HL-60 (cell line): Measurements from ENCODE around the gene GRID1.

Experiments
- GABPA ChIP-seq: IDR thresholded peaks from 2 replicates; pipeline ENCODE4 v1.6.1; 2012; ENCODE audit warnings: low read depth
- POLR2AphosphoS5 ChIP-seq: IDR thresholded peaks from 2 replicates; pipeline ENCODE4 v1.6.1; 2012; ENCODE audit warnings: low read depth
- SPI1 ChIP-seq: IDR thresholded peaks from 2 replicates; pipeline ENCODE4 v1.6.1; 2012; ENCODE audit warnings: low read depth, mild to moderate bottlenecking, borderline replicate concordance
- TF ChIP-seq, protein P1 (sequence below): IDR thresholded peaks from one replicate; pipeline ENCODE4 v1.5.1; 2011; ENCODE audit warnings: low read length, control low read depth, inconsistent platforms; ENCODE audit not compliant: insufficient read depth
- TF ChIP-seq, protein P2 (sequence below): IDR thresholded peaks from 2 replicates; pipeline ENCODE4 v1.6.1; 2012; ENCODE audit warnings: low read depth; ENCODE audit not compliant: insufficient replicate concordance

DNA sequence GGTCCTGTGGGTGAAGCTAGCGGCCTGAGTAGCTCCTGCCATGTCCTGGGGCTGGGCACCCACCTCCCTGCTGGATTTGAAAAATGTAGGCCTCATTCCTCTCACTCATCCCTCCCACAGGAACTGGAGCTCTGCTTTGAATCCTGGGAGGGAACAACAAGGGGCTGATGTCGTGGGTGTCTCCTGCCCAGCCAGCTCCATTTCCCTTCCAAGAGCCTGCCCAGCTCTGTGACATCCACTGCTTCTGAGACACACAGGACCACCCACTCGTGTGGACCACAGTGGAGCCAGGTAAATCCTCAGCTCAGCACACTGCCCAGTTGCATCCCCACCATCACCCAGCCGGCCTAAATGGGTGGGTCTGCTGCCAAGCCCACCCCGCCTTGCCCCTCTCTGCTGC, 579.2 kb downstream of the GRID1 start:
- TF ChIP-seq, protein P1, sequence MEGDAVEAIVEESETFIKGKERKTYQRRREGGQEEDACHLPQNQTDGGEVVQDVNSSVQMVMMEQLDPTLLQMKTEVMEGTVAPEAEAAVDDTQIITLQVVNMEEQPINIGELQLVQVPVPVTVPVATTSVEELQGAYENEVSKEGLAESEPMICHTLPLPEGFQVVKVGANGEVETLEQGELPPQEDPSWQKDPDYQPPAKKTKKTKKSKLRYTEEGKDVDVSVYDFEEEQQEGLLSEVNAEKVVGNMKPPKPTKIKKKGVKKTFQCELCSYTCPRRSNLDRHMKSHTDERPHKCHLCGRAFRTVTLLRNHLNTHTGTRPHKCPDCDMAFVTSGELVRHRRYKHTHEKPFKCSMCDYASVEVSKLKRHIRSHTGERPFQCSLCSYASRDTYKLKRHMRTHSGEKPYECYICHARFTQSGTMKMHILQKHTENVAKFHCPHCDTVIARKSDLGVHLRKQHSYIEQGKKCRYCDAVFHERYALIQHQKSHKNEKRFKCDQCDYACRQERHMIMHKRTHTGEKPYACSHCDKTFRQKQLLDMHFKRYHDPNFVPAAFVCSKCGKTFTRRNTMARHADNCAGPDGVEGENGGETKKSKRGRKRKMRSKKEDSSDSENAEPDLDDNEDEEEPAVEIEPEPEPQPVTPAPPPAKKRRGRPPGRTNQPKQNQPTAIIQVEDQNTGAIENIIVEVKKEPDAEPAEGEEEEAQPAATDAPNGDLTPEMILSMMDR: no peak
- TF ChIP-seq, protein P2, sequence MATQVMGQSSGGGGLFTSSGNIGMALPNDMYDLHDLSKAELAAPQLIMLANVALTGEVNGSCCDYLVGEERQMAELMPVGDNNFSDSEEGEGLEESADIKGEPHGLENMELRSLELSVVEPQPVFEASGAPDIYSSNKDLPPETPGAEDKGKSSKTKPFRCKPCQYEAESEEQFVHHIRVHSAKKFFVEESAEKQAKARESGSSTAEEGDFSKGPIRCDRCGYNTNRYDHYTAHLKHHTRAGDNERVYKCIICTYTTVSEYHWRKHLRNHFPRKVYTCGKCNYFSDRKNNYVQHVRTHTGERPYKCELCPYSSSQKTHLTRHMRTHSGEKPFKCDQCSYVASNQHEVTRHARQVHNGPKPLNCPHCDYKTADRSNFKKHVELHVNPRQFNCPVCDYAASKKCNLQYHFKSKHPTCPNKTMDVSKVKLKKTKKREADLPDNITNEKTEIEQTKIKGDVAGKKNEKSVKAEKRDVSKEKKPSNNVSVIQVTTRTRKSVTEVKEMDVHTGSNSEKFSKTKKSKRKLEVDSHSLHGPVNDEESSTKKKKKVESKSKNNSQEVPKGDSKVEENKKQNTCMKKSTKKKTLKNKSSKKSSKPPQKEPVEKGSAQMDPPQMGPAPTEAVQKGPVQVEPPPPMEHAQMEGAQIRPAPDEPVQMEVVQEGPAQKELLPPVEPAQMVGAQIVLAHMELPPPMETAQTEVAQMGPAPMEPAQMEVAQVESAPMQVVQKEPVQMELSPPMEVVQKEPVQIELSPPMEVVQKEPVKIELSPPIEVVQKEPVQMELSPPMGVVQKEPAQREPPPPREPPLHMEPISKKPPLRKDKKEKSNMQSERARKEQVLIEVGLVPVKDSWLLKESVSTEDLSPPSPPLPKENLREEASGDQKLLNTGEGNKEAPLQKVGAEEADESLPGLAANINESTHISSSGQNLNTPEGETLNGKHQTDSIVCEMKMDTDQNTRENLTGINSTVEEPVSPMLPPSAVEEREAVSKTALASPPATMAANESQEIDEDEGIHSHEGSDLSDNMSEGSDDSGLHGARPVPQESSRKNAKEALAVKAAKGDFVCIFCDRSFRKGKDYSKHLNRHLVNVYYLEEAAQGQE: no peak
- TF ChIP-seq GABPA: no peak
- no peak for TF ChIP-seq SPI1
- TF ChIP-seq POLR2AphosphoS5: no peak
